Gastrocnemius medialis (tissue), 4 donors: ENCODE measurements around the gene GAS7.

Source experiments
- CTCF ChIP-seq, 5 experiments: fragments of 450-650 bp in 3 of 5; fragments of 200-600 bp in 2 of 5; sonication (generic) in 2 of 5; IDR thresholded peaks in 4 of 5; conservative IDR thresholded peaks in 1 of 5; 1 replicate in 4 of 5; 2 replicates in 1 of 5; pipeline ENCODE4 v1.5.1; 2016 to 2019; ENCODE audit warnings: antibody characterized with exemption in 5 of 5, mild to moderate bottlenecking in 3 of 5, moderate library complexity in 3 of 5
- POLR2A ChIP-seq, 2 donors: fragments of 450-650 bp; IDR thresholded peaks; one replicate each; pipeline ENCODE4 v1.6.1; 2017; ENCODE audit warnings: antibody characterized with exemption in 2 of 2, mild to moderate bottlenecking in 2 of 2, moderate library complexity in 2 of 2

- TF ChIP-seq POLR2A (IDR thresholded peaks at IDR 0.05): no peak
- TF ChIP-seq CTCF (IDR thresholded peaks at IDR 0.05 in 4 of 5, conservative IDR thresholded peaks at IDR 0.05 in 1 of 5): no peak
These were observed 300.9 kb downstream of the GAS7 start for GRCh38 chr17:9897372-9897968.
